DOHH2 (cell line): ENCODE measurements around the gene ASIC1.

Experiments used
- EZH2phosphoT487 ChIP-seq: fragments of 200-600 bp; sonication (generic); IDR thresholded peaks from 2 replicates; pipeline ENCODE4 v1.6.1; 2017; ENCODE audit warnings: borderline replicate concordance, mild to moderate bottlenecking, antibody characterized with exemption, low read length, moderate library complexity, mixed read lengths
- TF ChIP-seq, protein P1 (sequence below): fragments of 200-600 bp; sonication (generic); IDR thresholded peaks from one replicate; pipeline ENCODE4 v1.5.1; 2014; ENCODE audit warnings: antibody characterized with exemption, mild to moderate bottlenecking, low read depth, low read length; ENCODE audit not compliant: poor library complexity, severe bottlenecking

DNA sequence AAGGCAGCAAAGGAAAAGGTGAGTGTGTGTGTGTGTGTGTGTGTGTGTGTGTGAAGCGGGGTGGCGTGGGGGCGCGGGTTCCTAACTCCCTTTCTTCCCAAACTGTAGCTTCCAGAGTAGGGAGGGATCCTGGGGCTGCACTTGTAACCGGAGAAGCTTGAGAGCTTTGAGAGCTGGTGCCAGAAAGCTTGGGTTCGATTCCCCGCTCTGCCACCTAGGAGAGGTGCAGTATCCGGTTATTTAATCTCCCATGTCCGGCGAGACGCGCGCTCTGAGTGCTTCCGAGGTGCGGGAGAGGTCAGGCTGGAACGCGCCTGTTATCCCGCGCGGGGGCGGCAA is 24.9 kb upstream of the ASIC1 start:
- TF ChIP-seq, protein P1, sequence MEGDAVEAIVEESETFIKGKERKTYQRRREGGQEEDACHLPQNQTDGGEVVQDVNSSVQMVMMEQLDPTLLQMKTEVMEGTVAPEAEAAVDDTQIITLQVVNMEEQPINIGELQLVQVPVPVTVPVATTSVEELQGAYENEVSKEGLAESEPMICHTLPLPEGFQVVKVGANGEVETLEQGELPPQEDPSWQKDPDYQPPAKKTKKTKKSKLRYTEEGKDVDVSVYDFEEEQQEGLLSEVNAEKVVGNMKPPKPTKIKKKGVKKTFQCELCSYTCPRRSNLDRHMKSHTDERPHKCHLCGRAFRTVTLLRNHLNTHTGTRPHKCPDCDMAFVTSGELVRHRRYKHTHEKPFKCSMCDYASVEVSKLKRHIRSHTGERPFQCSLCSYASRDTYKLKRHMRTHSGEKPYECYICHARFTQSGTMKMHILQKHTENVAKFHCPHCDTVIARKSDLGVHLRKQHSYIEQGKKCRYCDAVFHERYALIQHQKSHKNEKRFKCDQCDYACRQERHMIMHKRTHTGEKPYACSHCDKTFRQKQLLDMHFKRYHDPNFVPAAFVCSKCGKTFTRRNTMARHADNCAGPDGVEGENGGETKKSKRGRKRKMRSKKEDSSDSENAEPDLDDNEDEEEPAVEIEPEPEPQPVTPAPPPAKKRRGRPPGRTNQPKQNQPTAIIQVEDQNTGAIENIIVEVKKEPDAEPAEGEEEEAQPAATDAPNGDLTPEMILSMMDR, result no peak
- TF ChIP-seq EZH2phosphoT487, result no peak
